ENCODE measurements around the gene EARS2. TPM values are rescaled to one million over a fixed set of nuclear protein-coding genes. Genes with fewer than 3 reads are reported as not detected.

EARS2 gene
- total RNA-seq, 2 donors from 2014 or later, result 15.3 to 18.1 TPM

DNA sequence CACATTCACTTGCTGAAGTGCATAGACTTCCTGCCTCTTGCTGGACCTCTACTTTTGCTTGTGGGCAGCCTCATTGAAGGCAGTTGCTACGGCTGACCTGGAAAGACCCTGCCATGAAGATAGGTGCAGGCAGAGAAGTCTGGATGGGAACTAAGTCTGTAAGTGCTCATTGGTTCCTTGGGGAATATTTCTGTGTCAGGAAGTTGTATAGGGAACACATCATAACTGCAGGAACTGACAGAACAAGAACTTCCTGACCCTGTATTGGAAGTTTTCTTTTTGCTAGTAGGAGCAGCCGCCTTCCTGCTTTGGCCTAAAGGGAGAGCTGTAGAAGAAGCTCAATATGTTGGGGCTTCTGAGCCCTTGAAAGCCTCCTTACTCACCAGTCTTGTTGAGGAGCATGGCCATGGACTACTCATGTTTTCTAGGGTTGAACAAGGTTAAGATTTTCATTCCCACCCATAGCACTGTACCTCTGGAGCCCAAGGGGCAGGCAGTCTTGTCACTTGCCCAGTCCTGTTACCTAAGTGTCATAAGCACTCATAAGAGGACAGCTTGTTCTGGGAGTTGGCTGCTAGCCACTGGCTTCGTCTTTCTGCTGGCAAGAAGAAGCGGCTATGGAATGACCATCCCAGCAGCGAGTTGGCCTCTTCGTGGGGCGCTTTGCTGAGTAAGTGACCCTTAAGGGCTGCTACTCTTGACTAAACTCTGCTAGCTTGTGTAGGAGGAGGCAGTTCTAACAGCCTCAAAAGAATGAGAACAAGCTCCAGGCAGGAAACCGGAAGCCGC is 7.6 kb upstream of the EARS2 start:
- DNase-seq (ENCODE audit: low spot score), result peak; percentile 69
- peak overlapping the region; percentile 52 to 90 for H3K27ac ChIP-seq
- H3K4me1 ChIP-seq, result peaks cover 0 to 46% of the 10 kb centered on the region in 2 donors
- H3K27me3 ChIP-seq, result no peaks in the 10 kb centered on the region
- H3K9me3 ChIP-seq, result no peaks in the 10 kb centered on the region
- H3K4me3 ChIP-seq, result no peak overlapping the region
- TF ChIP-seq, protein P1, sequence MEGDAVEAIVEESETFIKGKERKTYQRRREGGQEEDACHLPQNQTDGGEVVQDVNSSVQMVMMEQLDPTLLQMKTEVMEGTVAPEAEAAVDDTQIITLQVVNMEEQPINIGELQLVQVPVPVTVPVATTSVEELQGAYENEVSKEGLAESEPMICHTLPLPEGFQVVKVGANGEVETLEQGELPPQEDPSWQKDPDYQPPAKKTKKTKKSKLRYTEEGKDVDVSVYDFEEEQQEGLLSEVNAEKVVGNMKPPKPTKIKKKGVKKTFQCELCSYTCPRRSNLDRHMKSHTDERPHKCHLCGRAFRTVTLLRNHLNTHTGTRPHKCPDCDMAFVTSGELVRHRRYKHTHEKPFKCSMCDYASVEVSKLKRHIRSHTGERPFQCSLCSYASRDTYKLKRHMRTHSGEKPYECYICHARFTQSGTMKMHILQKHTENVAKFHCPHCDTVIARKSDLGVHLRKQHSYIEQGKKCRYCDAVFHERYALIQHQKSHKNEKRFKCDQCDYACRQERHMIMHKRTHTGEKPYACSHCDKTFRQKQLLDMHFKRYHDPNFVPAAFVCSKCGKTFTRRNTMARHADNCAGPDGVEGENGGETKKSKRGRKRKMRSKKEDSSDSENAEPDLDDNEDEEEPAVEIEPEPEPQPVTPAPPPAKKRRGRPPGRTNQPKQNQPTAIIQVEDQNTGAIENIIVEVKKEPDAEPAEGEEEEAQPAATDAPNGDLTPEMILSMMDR (IDR thresholded peaks at IDR 0.05), result no peak
- peaks cover 86% of the 10 kb centered on the region for H3K36me3 ChIP-seq

DNA sequence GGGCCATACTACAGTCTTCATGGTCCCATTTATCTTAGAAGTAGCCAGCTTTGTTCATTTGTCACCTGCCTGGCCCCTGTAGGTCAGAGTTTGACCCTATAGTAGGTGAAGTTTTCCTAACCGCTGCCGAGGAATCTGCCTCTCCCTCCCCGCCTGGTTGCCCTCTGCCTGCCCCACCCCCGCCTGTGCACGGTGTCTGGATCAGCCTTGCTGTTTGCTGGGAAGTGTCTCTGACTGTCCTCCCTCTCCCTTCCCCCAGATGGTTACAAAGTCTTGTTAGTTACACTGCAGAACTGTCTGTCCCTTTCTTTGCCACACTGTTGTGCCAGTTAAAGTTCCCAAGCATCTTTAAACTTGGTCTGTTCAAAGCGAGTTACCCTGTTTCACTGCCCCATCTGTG is 6.0 kb upstream of the EARS2 start:
- Histone ChIP-seq H3K4me1 (peaks cover 0 to 62% of the 10 kb centered on the region in 2 donors), H3K4me3 (no peak overlapping the region), H3K9me3 (no peaks in the 10 kb centered on the region), H3K27me3 (no peaks in the 10 kb centered on the region), H3K36me3 (peaks cover 79% of the 10 kb centered on the region), H3K27ac (peak overlapping the region in 1 of 2 donors; percentile 9)
- TF ChIP-seq, protein P1 (IDR thresholded peaks at IDR 0.05), result no peak
- no peak for DNase-seq (ENCODE audit: low spot score)

DNA sequence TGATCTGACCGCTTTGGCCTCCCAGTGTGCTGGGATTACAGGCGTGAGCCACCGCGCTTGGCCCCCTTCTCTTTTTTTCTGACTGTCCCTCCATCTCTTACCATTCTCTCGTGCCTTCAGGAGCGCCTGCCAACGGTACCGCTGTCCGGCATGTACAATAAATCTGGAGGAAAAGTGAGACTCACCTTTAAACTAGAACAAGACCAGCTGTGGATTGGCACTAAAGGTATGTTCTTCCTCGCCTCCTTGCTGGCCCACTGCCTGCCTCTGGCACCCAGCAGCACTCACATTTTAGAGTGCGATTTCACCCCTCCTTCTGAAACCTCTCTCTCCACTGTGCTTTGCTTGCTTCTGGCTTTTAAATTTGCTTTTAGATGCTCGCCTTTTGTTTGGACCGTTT is 5.4 kb upstream of the EARS2 start:
- Histone ChIP-seq H3K4me1 (peaks cover 0 to 63% of the 10 kb centered on the region in 2 donors), H3K4me3 (no peak overlapping the region), H3K27me3 (no peaks in the 10 kb centered on the region), H3K27ac (peak overlapping the region in 1 of 2 donors; percentile 9), H3K36me3 (peaks cover 76% of the 10 kb centered on the region), H3K9me3 (no peaks in the 10 kb centered on the region)
- DNase-seq (ENCODE audit: low spot score), result no peak
- TF ChIP-seq, protein P1 (IDR thresholded peaks at IDR 0.05), result no peak

DNA sequence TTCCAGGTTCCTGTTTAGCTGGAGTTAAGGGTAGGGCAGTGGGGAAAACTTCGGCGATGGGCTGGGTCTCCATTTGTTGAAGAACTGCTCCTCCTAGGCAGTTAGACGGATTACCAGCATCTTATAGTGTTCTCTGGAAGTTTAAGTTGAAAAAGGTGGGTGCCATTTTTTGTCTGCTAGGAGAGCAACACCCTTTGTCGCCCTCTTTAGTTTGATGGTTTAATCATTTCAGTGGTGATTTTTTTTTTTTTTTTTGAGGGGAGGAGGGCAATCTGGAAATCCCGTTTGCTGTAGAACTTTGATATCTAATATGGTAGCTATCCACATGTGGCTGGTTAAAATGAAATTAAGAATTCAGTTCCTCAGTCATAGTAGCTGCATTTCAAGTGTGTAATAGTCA is 4.4 kb upstream of the EARS2 start:
- TF ChIP-seq, protein P1 (IDR thresholded peaks at IDR 0.05), result no peak
- DNase-seq (ENCODE audit: low spot score), result no peak
- Histone ChIP-seq H3K9me3 (no peaks in the 10 kb centered on the region), H3K4me3 (no peak overlapping the region), H3K27me3 (no peaks in the 10 kb centered on the region), H3K27ac (no peak overlapping the region), H3K4me1 (peaks cover 0 to 67% of the 10 kb centered on the region in 2 donors), H3K36me3 (peaks cover 67% of the 10 kb centered on the region)

DNA sequence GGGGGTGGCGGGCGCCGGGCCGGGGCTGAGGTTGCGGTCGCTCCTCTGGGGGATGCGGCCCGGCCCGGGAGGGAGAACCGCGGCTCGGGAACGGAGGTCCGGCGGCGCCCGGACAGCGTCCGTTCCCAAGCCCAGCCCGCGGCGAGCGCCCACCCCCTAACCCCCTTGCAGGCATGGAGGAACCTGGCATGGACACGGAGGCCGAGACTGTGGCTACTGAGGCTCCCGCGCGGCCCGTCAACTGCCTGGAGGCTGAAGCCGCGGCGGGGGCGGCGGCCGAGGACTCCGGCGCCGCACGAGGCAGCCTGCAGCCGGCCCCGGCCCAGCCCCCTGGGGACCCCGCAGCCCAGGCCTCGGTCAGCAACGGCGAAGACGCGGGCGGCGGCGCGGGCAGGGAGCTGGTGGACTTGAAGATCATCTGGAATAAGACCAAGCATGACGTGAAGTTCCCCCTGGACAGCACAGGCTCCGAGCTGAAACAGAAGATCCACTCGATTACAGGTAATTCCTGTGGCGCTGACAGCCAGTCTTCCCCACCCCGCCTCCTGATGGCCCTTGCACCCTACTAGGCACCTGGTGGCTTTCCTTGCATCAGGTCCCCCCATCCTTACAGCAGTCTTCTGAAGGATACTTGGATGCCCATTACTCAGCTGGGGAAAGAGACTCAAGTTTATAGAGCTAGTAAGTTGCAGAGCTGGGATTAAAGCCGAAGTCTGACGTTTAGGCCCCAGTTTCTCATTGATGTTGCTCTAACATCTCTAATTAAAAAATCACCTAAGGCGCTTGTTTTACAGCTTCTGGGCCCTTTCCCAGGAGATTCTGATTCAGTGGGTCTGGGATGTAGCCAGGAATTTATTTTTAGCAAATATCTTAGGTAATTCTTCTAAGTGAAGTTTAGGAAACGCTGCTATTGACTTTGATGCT is 891 bp upstream of the EARS2 start:
- Histone ChIP-seq H3K27ac (peak overlapping the region; percentile 85 to 94), H3K4me3 (peak overlapping the region; percentile 86 to 97), H3K4me1 (peaks cover 0 to 42% of the 10 kb centered on the region in 2 donors), H3K9me3 (no peaks in the 10 kb centered on the region), H3K27me3 (no peaks in the 10 kb centered on the region), H3K36me3 (peaks cover 35% of the 10 kb centered on the region)
- peak; percentile 63 for DNase-seq (ENCODE audit: low spot score)
- TF ChIP-seq, protein P1 (IDR thresholded peaks at IDR 0.05), result no peak
